Measurements from ENCODE around the gene GRIK1.

Gene GRIK1

GRCh38 chr21:29771491-29772066, 168.2 kb downstream of the GRIK1 start:
- no peak for DNase-seq

DNA sequence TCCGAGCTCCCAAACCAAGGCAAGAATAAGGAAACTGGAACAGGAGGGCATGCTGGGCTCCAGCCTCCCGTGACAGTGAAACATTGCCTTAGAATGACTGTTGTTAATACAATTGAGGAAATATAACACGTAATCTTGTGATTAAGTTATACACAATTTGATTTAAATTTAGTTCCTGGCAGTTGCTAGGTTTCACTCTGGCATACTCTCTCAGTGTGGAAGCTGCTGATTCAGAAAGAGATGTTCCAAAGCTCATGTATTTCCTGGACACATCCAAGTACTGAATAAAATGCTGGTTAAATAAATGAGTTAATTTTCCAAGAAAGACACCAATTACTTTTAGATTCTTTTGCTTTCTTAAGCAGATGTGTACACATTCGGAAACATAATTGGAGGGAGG, 176.1 kb downstream of the GRIK1 start:
- no peak for DNase-seq

- DNase-seq = no peak
Observed at GRCh38 chr21:29762570-29763082, 177.2 kb downstream of the GRIK1 start.

DNA sequence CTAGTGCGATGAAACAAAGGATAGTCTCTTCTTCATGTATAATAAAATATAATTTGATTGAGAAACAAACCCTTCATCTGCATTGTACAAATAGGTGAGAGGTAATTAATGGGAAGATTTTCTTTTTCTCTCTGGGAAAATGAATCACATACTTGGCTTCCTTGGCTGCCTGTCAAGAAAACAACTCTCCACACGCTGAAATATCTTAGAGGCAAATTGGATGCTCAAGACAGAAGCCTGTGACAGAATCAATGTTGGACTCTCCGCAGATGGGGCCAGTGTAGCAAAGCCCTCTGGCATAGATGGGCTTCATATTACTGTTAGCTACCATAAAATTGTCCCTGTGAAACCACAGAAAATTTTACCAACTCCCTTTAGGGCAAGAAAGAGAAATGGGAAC, 186.6 kb downstream of the GRIK1 start:
- no peak for DNase-seq

DNA sequence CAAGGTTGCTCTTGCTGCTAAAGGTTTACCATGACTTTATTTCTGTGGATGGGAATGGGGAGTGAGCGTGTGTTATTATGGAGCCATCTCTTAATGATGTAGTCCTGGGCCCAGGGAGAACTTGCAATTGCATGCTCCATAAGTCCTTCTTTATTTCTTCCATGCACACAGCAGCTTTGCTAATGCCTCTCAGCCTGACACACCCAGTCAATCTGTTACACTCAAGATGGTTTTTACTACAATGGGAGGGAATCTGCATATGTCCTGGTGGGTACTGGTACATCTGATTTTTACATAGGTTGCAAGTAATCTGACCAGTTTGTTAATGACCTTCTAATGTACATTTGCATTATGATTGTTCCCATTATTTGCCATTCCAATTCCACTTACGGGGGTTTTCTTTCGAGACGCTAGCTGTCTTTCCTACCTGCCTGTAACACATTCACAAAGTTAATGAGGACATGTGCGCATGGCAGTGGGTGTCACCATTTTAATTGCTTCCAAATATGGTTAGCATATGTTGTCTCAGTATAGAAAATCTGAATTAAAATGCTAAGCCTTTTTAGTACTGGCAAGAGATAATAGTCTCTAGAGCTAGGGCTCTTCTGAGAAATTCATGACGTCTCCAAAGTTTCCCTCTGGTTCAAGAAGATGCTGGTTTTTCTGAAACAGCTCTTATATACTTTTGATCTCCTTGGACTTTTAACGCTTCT, 188.2 kb downstream of the GRIK1 start:
- DNase-seq = no peak

DNA sequence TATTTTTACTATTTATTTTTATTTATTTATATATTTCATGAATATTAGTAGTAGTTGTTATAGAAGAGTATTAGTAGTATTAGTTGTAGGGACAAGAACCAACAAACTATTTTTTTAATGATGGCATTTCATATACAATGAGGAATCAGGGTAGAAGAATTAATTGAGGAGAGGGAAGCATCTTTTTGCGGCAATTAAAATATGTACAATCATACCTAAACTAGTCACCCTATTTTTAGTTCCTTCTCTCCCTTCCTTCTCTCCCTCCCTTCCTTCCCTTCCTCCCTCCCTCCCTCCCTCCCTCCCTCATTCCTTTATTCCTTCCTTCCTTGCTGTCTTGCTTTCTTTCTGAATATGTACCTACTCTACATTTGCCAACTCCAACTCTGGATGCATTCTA, 189.8 kb downstream of the GRIK1 start:
- DNase-seq = no peak

GRCh38 chr21:29749223-29749622, 190.6 kb downstream of the GRIK1 start:
- DNase-seq = no peak

- DNase-seq = no peak
Observed at GRCh38 chr21:29748391-29749167, 191.2 kb downstream of the GRIK1 start.

GRCh38 chr21:29741761-29742160, 198.0 kb downstream of the GRIK1 start:
- no peak for DNase-seq

- DNase-seq = no peak
Observed at GRCh38 chr21:29739176-29739575, 200.6 kb downstream of the GRIK1 start.

DNA sequence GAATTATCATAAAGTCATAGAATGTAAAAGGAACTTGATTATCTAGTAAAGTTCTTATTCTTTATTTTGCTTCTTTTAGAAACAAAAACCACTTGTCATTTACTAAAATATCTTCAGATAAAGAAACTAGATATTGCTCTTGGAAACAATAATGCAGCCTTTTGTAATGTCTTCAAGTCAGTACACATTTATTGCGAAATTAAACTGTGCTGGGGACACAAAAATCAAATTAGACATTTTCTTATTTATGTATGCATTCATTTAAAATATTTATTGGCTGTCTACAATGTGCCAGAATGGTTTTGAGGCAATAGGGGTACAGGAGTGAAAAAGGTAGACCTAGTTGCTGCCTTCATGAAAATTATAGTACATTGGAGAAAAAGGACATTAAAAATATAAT, 201.1 kb downstream of the GRIK1 start:
- no peak for DNase-seq

DNA sequence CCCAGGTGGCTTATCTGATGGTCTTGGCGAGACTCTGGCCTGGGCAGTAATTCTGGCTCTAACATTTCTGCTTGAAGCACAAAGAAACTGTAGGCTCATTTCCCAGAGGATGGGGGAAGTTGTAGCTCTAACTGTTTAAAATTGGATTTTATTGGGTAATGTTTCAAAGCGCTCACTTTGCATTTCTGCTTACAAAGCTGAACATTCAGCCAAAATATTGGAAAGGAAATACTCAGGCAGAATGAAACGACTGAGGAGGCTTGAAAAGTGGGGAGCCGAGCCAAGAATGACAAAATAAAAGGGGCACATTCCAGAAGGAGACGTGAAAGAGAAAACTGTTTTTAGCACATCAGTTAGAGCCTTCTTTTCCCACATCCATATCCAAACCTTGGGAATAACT, 202.6 kb downstream of the GRIK1 start:
- no peak for DNase-seq

- no peak for DNase-seq
Observed at GRCh38 chr21:29730281-29730680, 209.5 kb downstream of the GRIK1 start.

- DNase-seq = no peak
Observed at GRCh38 chr21:29726044-29726443, 213.8 kb downstream of the GRIK1 start.

DNA sequence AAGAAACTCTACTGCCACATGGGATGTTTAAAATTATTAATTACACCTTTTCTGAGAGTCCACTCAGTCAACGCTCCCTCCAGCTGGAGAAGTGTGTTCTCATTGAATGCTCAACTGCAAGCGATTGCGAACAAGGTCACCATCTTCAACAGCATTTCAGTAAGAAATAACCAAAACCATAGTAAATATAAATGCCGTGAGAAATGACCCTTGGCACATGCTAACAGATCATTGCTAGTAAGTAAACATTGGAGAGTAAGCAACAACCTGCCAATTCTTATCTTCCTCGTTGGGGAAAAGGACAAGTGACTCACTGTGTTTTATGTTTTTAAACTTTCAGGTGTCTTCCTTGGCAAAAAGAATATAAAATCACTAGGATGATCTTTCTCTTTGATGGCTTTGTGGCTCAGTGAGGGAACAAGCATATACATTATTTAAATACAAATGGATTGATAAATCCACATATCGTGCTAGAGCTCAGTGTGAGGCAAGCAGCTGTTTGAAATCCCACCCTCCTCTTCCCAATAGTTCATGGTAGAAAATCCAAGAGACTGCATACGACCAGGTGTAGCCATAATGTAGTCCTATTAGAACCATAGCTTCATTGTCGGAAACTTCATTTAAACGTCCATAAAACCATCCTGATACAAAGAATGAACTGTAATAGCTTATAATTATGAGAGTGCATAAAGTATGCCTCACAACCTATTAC, 214.6 kb downstream of the GRIK1 start:
- no peak for DNase-seq

DNA sequence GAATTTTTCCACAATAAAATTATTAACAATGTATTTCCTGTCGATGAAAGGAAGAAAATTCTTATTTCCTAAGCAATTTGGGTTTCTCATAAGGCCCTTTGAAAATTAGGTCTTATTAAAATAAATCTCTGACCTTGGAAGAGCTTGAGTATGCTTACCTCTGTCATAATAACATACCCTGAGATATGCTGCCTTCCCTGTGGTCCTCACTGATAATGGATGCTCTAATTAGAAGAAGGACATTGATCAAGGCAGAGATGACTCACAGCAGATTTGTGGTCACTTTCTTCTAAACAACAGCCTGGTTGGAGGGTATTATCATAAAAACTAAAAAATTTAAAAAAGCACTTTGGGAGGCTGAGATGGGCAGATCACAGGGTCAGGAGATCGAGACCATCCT, 217.8 kb downstream of the GRIK1 start:
- no peak for DNase-seq

DNA sequence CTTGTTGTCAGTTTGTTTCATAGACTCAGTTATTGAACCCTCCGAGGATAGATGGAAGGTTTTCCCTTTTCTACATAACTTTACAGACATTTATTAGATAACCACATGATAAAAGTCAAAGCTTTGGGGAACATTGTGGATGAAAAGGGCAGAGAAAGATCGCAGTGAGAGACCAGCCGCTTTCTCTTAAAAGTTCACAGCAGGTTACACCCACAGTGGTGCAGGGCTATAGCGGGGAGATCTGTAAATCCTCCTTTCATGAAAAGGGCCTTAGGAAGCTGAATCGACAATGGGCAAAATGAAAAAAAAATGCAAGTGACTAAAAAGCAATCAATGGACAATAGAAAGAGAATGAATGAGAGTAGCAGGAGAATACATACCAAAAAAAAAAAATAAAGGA, 218.6 kb downstream of the GRIK1 start:
- no peak for DNase-seq

DNA sequence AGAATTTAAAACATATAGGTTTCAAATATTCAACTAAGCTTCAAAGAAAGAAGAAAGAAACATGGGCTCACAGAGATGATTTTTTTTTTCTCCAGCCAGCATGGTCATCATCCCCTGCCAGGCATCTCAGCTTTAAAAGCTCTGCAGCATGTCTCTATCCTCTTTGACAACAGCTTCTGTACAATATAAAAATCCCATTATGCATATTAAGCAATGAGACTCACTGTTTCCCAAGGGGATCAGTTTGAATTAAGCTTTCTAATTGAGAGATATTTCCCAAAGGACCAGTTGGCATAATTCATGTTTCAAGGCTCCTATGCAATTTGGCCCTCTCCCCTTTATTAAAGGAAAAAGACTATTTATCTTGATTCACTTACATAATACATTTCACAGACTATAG, 220.3 kb downstream of the GRIK1 start:
- DNase-seq = no peak

GRCh38 chr21:29718081-29718815, 221.5 kb downstream of the GRIK1 start:
- no peak for DNase-seq

DNA sequence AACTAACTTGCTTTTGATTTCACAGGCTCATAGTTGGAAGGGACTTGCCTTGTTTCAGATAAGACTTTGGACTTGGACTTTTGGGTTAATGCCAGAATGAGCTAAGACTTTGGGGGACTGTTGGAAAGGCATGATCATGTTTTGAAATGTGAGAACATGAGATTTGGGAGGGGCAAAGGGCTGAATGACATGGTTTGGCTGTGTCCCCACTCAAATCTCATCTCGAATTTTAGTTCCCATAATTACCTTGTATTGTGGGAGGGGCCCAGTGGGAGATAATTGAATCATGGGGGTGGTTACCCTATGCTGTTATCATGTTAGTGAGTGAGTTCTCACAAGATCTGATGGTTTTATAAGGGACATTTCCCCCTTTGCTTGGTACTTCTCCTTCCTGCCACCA, 222.1 kb downstream of the GRIK1 start:
- DNase-seq = no peak

DNA sequence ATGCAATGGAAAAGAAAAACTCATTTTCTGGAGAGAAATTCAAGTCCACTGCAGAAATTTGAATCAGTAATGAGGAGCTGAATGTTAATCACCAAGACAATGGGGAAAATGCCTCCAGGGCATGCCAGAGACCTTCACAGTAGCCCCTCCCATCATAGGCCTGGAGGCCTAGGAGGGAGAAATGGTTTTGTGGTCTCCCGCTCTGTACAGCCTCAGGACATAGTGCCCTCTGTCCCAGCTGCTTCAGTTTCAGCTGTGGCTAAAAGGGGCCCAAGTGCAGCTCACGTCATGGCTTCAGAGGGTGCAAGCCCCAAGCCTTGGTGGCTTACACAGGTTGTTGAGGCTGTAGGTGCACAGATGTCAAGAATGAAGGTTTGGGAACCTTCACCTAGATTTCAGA, 223.0 kb downstream of the GRIK1 start:
- no peak for DNase-seq

- no peak for DNase-seq
Observed at GRCh38 chr21:29715089-29715488, 224.7 kb downstream of the GRIK1 start.

DNA sequence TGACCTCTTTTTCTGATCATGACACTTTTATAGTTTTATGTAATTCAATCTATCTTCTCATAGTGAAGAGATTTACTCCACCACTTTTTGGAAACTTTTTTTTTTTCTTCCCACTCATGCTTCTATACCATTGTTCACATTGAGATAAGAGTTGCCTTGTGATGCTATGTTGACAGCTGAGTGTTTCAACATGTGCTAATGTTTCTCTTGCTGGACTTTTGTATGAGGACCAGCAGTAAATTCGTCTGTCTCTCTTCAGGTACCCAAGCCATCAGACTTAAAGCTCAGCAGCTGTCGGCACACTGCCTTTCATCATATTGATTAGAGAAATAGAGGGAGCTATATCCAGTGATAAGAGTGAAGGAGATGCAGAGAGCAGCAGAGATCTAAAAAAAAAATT, 227.0 kb downstream of the GRIK1 start:
- no peak for DNase-seq

Measured in CD4-positive, alpha-beta T cell treated with Interleukin-21 for 1 hour (primary cell).